ENCODE data around the gene KMT5B.

Gene KMT5B

GRCh38 chr11:68194675-68195294 is 18.3 kb downstream of the KMT5B start:
- TF ChIP-seq CTCF (IDR thresholded peaks at IDR 0.05; ENCODE audit: extremely low read depth, missing control alignments) = no peak
- DNase-seq (ENCODE audit: low spot score) = no peak

DNA sequence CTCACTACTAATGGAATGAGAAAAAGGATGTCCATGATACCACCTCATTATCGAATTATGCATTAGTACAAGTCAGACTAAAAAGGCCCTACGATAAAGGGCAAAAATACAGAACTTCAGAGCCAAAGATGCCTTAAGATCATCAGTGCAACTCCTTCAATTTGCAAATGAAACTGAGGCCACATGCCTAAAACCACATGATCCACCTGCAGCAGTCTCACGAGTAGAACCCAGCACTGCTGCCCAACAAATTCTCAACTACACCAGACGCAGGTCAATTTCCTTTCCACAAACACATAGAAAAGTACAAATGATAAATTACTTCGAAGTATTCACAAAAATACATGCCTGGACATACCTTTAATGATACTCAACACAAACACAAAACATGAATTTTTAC is 20.1 kb downstream of the KMT5B start:
- no peak for DNase-seq (ENCODE audit: low spot score)
- TF ChIP-seq CTCF (IDR thresholded peaks at IDR 0.05; ENCODE audit: extremely low read depth, missing control alignments) = no peak

DNA sequence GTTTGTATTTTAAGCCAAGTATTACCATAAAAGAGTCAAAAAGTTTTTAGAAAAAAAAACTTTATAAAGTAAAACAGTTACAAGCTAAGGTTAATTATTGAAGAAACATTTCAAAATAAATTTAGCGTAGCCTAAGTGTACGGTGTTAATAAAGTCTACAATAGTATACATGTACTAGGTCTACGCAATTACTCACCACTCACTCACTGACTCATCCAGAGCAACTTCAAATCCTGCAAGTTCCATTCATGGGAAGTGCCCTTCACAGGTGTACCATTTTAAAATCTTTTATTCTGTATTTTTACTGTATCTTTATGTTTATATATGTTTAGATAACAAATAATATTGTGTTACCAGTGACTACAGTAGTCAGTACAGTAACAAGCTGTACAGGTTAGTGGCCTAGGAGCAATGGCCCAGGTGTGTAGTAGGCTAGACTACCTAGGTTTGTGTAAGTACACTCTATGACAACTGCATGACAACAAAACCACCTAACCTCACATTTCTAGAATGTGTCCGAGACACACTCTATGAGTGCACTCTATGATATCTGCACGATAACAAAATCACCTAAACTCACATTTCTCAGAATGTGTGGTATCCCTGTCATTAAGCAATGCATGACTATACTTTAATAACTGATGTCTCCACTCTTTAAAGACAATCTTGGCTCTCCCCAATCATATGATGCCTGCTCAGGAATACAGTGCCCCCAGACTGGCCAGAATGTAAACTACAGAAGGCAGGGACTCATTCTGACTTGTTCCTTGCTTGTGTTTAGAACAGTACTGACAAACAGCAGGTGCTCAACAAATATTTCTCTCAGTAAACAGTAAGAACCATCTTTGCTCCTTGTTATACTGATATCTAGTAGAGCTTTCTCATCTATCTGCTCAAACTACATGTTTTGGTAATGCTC is 21.2 kb downstream of the KMT5B start:
- TF ChIP-seq CTCF (IDR thresholded peaks at IDR 0.05; ENCODE audit: extremely low read depth, missing control alignments) = no peak
- no peak for DNase-seq (ENCODE audit: low spot score)

GRCh38 chr11:68189888-68190287 is 23.2 kb downstream of the KMT5B start:
- TF ChIP-seq CTCF (IDR thresholded peaks at IDR 0.05; ENCODE audit: extremely low read depth, missing control alignments) = no peak
- DNase-seq (ENCODE audit: low spot score) = no peak

DNA sequence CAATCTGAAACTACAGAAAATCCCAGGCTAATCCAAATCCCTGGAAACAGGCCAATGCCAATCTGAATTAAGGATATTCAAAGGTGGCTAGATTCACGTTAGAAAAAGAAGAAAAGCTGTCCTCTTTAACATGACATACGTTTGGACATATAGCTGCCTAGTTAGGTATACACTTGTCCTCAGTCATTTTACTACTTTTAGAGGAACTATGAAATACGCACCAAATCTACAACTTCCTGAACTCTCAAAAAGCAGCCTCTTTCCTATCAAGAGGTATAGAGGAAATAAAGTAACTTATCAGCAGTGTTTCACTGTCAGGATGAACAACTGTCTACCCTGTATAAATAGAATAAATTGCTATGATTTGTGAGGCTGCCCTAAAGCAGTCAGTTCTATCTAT is 24.0 kb downstream of the KMT5B start:
- no peak for DNase-seq (ENCODE audit: low spot score)
- no peak for TF ChIP-seq CTCF (IDR thresholded peaks at IDR 0.05; ENCODE audit: extremely low read depth, missing control alignments)

DNA sequence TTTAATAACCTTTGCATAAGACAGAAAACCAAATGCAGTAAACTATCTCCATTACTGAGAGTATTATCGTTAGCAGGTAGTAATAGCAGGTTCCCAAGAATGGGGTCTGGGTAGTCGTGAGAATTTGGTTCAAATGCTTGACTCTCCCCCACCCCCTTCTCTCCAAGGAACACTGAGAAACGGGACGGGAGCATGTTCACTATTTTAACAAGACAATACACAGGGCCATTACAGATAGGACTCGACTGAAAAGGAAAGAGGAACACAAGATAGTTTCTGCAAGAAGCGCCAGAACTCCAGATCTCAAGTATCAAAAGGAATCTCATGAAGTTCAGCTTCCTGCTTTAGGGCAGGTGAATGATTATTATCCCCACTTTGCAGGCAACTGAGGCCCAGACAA is 27.0 kb downstream of the KMT5B start:
- no peak for TF ChIP-seq CTCF (IDR thresholded peaks at IDR 0.05; ENCODE audit: extremely low read depth, missing control alignments)
- no peak for DNase-seq (ENCODE audit: low spot score)

DNA sequence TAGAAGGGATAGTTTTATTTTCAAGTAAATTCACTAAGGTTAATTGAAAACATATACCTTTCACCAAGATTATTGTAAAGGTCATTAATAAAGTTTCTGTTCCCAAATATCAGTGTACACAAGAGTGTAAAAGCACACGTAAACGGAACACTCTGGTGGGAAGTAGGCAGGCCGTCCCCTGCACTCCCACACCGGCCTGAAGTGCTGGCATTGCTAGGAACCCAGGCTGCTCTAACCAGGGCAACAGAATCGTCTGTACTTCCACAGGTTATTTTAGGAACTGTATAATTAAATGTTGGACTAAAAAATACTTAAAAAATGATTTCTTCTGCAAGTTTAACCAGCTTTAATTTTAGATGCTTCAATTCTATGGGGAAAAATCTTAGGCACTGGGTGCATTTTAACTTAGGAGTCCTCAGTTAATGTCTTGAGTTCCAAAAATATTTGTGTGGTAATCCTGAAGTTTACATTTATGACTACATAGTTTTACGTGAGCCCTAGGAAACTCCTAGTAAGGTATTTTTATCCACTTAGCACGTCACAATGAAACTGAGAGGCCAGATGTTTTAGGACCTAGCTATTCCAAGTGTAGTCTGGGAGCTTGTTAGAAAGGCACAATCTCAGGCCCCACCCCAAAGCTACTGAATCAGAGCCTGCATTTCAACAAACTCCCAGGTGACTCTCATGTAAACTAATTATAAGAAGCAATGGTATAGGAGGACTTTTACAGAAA is 31.2 kb downstream of the KMT5B start:
- no peak for DNase-seq (ENCODE audit: low spot score)
- no peak for TF ChIP-seq CTCF (IDR thresholded peaks at IDR 0.05; ENCODE audit: extremely low read depth, missing control alignments)

All from GM20000 (cell line).